Karpas-422 (cell line): ENCODE results near the gene SLCO4A1. TPM values are rescaled to one million over a fixed set of nuclear protein-coding genes. Genes with fewer than 3 reads are reported as not detected.

Experiments
- DNase-seq: peaks from one replicate; pipeline ENCODE4 v3.0.0-alpha.2; 2015
- H2AFZ ChIP-seq: fragments of 200-600 bp; sonication (generic); 2 replicates; pipeline ENCODE4 v1.6.1; 2014; ENCODE audit warnings: antibody characterized with exemption, low read length, mixed read lengths
- H3K27ac ChIP-seq: fragments of 200-600 bp; sonication (generic); 2 replicates; pipeline ENCODE4 v1.5.1; 2014; ENCODE audit warnings: mild to moderate bottlenecking, low read length, moderate library complexity
- H3K27me3 ChIP-seq: fragments of 200-600 bp; sonication (generic); 2 replicates; pipeline ENCODE4 v1.6.1; 2014; ENCODE audit warnings: low read length, mixed read lengths
- H3K36me3 ChIP-seq: fragments of 200-600 bp; sonication (generic); 2 replicates; pipeline ENCODE4 v1.6.1; 2014; ENCODE audit warnings: low read length, mixed read lengths; ENCODE audit not compliant: insufficient read depth
- H3K4me1 ChIP-seq: fragments of 200-600 bp; sonication (generic); 2 replicates; pipeline ENCODE4 v1.6.1; 2014; ENCODE audit warnings: mild to moderate bottlenecking, low read length, mixed read lengths
- H3K4me2 ChIP-seq: fragments of 200-600 bp; sonication (generic); 2 replicates; pipeline ENCODE4 v1.6.1; 2014; ENCODE audit warnings: low read length, low read depth, mild to moderate bottlenecking; ENCODE audit not compliant: poor library complexity, severe bottlenecking
- H3K4me3 ChIP-seq: fragments of 200-600 bp; sonication (generic); 2 replicates; pipeline ENCODE4 v1.5.1; 2014; ENCODE audit warnings: mild to moderate bottlenecking, antibody characterized with exemption, low read length, mixed read lengths
- H3K79me2 ChIP-seq: fragments of 200-600 bp; sonication (generic); 2 replicates; pipeline ENCODE4 v1.6.1; 2014; ENCODE audit warnings: mild to moderate bottlenecking, low read length, mixed read lengths
- H3K9ac ChIP-seq: fragments of 200-600 bp; sonication (generic); 2 replicates; pipeline ENCODE4 v1.6.0; 2014; ENCODE audit warnings: low read length
- H3K9me2 ChIP-seq: fragments of 200-600 bp; sonication (generic), shearing (Covaris generic); replicated peaks from 2 replicates; pipeline ENCODE4 v1.6.0; 2014; ENCODE audit warnings: mild to moderate bottlenecking, low read length, moderate library complexity; ENCODE audit not compliant: insufficient read depth
- H3K9me3 ChIP-seq: fragments of 300-700, 200-600 bp; sonication (generic); 2 replicates; pipeline ENCODE4 v1.6.1; 2014; ENCODE audit warnings: low read length, mixed read lengths
- H4K20me1 ChIP-seq: fragments of 200-600 bp; sonication (generic); 2 replicates; pipeline ENCODE4 v1.6.1; 2014; ENCODE audit warnings: mild to moderate bottlenecking, antibody characterized with exemption, low read length, low read depth; ENCODE audit not compliant: insufficient read depth
- total RNA-seq: library from RNA; depleted of rRNA; stranded (reverse); fragments of >200 nt; shearing (Covaris generic); gene quantifications from 2 replicates; pipeline ENCODE4 v1.2.3, GENCODE V29; 2014; ENCODE audit warnings: low replicate concordance

Gene SLCO4A1
- total RNA-seq, 1 experiment from 2014 or later = not detected

DNA sequence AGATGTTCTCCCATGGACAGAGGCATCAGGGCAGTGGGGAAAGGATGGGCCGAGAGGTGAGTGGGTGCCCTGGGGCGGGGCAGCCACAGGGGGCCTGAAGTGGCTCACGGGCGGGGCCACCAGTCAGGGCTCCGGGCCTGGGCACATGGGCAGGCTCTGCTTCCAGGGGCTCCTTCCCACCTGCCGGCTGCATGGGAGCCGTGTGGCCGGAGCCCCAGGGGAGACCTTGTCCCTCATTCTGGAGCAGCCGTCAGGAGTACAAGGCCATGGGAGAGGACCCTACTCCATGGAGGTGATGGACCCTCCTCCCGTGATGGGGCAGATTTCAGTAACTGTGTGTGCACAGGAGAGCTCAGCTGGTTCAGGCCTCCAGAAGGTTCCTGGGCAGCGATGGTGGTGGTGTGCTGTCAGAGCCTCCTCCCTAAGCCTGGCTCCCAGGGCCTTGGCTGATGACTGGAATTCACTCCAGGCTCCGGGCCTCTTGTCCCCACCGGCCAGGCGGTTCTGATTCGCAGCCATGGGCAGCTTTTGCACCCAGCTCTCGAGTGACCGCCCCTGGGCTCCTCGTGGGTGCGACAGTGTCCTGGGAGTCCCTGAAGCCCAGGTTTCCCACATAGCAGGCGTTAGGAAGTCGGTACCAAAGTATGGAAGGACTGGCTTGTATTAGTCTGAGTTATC, 6.2 kb downstream of the SLCO4A1 start:
- H4K20me1 ChIP-seq = 0 out of 2 replicates have a peak, but pooled peaks cover 6% of the 10 kb centered on the region

DNA sequence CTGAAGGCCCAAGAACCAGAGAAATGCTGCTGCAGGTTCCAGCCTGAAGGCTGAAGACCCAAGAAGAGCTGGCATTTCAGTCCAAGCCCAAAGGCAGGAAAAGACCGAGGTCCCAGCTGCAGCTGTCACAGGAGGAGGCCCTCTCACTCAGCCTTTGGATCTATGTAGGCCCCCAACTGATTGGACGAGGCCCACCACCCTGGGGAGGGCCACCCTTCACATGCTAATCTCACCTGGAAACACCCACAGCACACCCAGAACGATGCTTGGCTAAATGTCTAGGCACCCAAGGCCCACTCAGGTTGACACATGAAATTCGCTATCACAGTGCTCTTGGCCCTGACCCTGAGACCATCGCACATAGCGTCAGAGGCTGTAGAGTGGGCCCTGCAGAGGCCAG, 6.8 kb downstream of the SLCO4A1 start:
- no peak overlapping the region for H3K9ac ChIP-seq
- DNase-seq = no peak
- H3K4me1 ChIP-seq = peaks cover 11% of the 10 kb centered on the region
- H2AFZ ChIP-seq = no peak overlapping the region
- no peak overlapping the region for H3K4me3 ChIP-seq
- H3K9me3 ChIP-seq = no peaks in the 10 kb centered on the region
- no peaks in the 10 kb centered on the region for H4K20me1 ChIP-seq
- no peaks in the 10 kb centered on the region for H3K27me3 ChIP-seq
- H3K4me2 ChIP-seq = no peak overlapping the region
- no peaks in the 10 kb centered on the region for H3K9me2 ChIP-seq
- H3K79me2 ChIP-seq = no peaks in the 10 kb centered on the region
- no peak overlapping the region for H3K27ac ChIP-seq
- no peaks in the 10 kb centered on the region for H3K36me3 ChIP-seq

More for the DNA sequence above, 6.2 kb downstream of the SLCO4A1 start:
- Histone ChIP-seq H3K4me2 (no peak overlapping the region), H2AFZ (no peak overlapping the region), H3K9ac (no peak overlapping the region), H3K36me3 (no peaks in the 10 kb centered on the region), H3K27ac (no peak overlapping the region), H3K9me2 (no peaks in the 10 kb centered on the region), H3K79me2 (no peaks in the 10 kb centered on the region), H3K4me3 (no peak overlapping the region), H3K27me3 (no peaks in the 10 kb centered on the region), H3K4me1 (peaks cover 11% of the 10 kb centered on the region), H3K9me3 (no peaks in the 10 kb centered on the region)
- no peak for DNase-seq

DNA sequence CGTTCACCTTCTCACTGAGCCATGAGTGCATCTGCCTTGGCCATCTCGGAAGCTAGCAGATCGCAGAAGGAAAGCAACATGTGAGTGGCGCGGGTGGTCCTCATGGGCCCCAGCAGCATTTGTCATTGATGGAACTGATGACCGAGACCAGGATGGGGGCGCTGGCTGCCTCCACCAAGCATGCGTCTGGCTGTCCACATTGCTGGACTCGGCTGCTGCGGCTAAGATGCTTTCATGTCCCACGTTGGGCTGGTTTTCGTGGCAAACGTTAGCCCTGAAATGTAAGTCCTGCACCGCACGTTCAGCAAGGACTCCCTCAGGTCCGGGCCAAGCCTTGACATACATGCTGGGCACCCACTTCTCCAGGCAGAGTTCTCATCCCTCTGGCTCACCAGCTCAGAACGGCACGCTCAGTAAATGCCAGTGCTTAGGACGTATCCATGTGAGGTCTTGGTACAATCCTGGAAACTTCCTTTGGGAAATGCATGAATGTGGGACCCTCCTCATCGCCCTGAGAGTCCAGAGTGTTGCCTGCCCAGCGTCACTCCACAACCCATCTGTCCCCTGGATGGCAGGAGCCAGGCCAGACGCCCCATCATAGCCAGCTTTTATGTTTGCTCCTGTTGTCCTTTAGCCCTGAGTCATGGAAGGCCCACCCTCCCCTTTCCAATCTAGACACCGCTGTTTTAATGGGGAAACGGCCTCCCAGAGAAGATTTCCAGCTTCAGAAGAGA, 8.4 kb downstream of the SLCO4A1 start:
- DNase-seq = no peak
- H4K20me1 ChIP-seq = no peaks in the 10 kb centered on the region
- no peak overlapping the region for H3K4me3 ChIP-seq
- no peak overlapping the region for H3K27ac ChIP-seq
- no peaks in the 10 kb centered on the region for H3K9me2 ChIP-seq
- H3K9ac ChIP-seq = no peak overlapping the region
- H3K36me3 ChIP-seq = no peaks in the 10 kb centered on the region
- no peaks in the 10 kb centered on the region for H3K79me2 ChIP-seq
- no peak overlapping the region for H2AFZ ChIP-seq
- H3K27me3 ChIP-seq = no peaks in the 10 kb centered on the region
- H3K9me3 ChIP-seq = no peaks in the 10 kb centered on the region
- peaks cover 11% of the 10 kb centered on the region for H3K4me1 ChIP-seq
- no peak overlapping the region for H3K4me2 ChIP-seq

DNA sequence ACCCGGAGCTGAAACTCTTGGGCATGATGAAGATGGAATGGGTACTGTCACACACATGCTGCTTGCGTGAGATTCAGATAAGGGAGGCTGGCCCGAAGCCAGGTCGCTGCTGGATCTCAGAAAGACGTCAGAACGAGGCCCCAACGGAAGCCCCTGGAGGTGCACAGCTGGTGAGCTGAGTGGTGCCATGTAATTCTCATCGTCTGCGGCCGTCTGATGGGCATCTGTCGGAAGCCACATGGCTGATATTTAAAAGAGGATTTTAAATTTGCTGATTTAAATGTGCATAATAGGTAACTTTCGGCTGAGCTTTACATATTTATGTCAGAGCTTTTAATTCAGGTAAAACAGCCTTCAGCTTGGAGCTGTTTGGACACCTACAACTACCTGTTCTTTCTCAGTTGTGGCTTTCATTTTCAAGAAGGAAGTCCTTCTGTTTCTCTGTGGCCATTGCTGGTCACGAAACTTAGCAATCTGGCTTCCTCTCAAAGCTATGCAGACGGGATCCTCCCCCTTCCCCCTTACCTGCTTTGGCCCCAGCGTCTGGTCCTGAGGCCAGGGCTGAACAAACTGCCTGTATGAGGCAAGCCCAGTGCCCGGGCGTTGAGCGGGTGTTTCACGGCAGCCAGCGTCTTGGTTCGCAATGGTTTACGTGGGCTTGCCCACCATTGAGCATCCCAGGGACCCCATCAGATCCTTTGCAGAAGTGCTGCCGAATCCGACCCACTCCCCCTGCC, 9.2 kb downstream of the SLCO4A1 start:
- Histone ChIP-seq H3K9me2 (no peaks in the 10 kb centered on the region), H3K4me3 (no peak overlapping the region), H3K9ac (no peak overlapping the region), H3K27ac (no peak overlapping the region), H3K9me3 (no peaks in the 10 kb centered on the region), H3K36me3 (no peaks in the 10 kb centered on the region), H3K79me2 (no peaks in the 10 kb centered on the region), H4K20me1 (no peaks in the 10 kb centered on the region), H3K27me3 (no peaks in the 10 kb centered on the region), H3K4me2 (no peak overlapping the region), H3K4me1 (peaks cover 11% of the 10 kb centered on the region), H2AFZ (no peak overlapping the region)
- no peak for DNase-seq

DNA sequence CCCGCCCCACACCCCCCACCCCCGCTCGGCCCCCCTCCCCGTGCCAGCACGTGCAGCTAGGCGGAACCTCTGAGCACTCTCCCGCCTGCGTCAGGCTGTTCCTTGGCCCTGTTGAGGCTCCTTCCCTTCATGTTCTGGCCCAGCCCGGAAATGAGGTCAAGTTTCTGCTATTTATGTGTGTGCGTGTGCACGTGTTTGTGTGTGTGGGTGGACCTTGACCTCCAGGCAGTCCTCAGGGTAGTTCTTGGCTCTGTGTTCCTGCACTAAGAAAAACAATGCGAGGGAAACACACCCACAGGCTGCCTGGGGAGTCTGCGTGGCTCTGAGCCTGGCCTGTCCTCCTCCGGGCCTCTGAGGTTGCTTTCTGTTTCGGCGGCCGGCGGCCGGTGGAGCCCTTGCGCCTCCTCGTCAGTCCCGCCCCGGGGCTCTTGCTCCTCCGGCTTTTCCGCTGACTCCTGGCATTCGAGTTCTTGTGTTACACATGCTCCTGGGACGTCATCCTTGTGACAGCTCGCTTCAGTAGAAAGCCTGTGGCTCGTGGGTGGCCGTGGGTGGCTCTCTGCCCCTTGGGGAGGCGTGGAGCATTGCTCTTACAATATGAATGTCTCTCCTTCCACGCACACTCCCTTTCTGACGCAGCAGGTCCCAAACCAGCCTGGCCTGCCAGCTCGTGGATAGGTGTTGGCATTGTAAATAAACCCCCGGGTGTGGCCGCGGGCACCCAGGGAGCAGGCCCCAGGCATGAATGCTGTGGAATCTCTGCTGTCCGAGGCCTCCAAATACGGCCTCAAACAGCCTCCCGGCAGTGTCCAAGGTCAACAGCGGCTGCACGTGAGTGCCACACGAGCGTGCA, 10.0 kb downstream of the SLCO4A1 start:
- Histone ChIP-seq H3K27me3 (no peaks in the 10 kb centered on the region), H3K9ac (no peak overlapping the region), H3K4me2 (no peak overlapping the region), H3K9me3 (no peaks in the 10 kb centered on the region), H3K79me2 (no peaks in the 10 kb centered on the region), H3K4me1 (peaks cover 5% of the 10 kb centered on the region; the same call in 1 of the 2 replicates), H3K9me2 (no peaks in the 10 kb centered on the region), H2AFZ (no peak overlapping the region), H3K4me3 (no peak overlapping the region), H3K36me3 (no peaks in the 10 kb centered on the region), H3K27ac (no peak overlapping the region), H4K20me1 (no peaks in the 10 kb centered on the region)
- DNase-seq = no peak

DNA sequence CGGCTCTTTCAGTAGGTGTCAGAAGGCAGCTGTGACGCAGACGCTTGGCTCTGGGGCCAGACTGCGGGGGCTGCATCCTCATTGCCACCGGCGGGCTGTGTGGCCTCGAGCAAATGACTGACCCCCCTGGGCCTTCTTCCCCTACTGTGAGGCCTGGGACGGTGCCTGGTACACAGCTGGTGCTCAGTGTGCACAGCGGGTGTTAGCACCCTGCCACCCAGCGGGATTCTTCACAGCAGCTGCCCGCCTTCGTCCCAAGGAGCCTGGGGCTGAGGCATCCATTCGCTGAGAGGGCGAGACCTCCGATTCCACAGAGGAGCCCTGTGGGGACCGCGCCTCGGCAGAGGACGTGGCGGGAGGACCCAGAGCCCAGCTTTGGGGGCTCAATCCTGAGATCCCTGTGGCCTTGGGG, 10.6 kb downstream of the SLCO4A1 start:
- H2AFZ ChIP-seq = no peak overlapping the region
- H3K9me2 ChIP-seq = no peaks in the 10 kb centered on the region
- no peak overlapping the region for H3K4me3 ChIP-seq
- H3K79me2 ChIP-seq = no peaks in the 10 kb centered on the region
- no peak overlapping the region for H3K9ac ChIP-seq
- H3K27me3 ChIP-seq = no peaks in the 10 kb centered on the region
- no peak overlapping the region for H3K4me2 ChIP-seq
- H3K36me3 ChIP-seq = no peaks in the 10 kb centered on the region
- no peak overlapping the region for H3K27ac ChIP-seq
- H3K9me3 ChIP-seq = no peaks in the 10 kb centered on the region
- peaks cover 5% of the 10 kb centered on the region; the same call in 1 of the 2 replicates for H3K4me1 ChIP-seq
- H4K20me1 ChIP-seq = no peaks in the 10 kb centered on the region
- DNase-seq = no peak

DNA sequence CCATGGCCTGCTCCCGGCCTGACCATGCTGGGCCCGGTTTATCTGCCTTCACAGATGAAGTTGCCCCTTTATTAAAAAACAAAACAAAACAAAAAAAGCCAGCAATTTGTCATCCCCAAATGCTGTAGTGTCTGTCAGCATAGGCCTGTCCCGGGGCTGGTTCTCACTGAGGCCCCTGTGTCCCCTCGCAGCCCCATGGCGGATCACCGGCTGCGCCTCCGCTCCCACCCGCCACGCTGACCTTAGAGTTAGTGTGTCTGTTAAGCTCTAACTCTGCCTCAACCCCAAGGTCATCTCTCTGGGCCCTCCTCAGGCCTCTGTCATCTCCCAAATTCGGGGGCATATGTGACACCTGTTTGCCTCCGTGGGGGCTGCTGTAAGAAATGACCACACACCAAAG, 11.1 kb downstream of the SLCO4A1 start:
- Histone ChIP-seq H3K27ac (no peak overlapping the region), H3K79me2 (no peaks in the 10 kb centered on the region)

More for the DNA sequence above, 11.1 kb downstream of the SLCO4A1 start:
- Histone ChIP-seq H3K9ac (no peak overlapping the region), H3K9me3 (no peaks in the 10 kb centered on the region), H3K4me1 (peaks cover 5% of the 10 kb centered on the region; the same call in 1 of the 2 replicates), H3K4me2 (no peak overlapping the region), H2AFZ (no peak overlapping the region), H3K27me3 (no peaks in the 10 kb centered on the region), H3K4me3 (no peak overlapping the region), H4K20me1 (no peaks in the 10 kb centered on the region), H3K36me3 (no peaks in the 10 kb centered on the region), H3K9me2 (no peaks in the 10 kb centered on the region)
- no peak for DNase-seq
